Fibroblast of skin of back (primary cell): Measurements from ENCODE around the gene ZIC3. TPM values are rescaled to one million over a fixed set of nuclear protein-coding genes. Genes with fewer than 3 reads are reported as not detected.
"Not testable (repeated sequence)": the region's sequence is repeated elsewhere in the genome, so short reads cannot be mapped to it uniquely, and the experiment has no call there.

Source experiments
- DNase-seq: peaks from one replicate; pipeline ENCODE4 v3.0.0-alpha.2; 2013
- polyA plus RNA-seq, 2 experiments: library from polyadenylated mRNA; unstranded; fragments of 120-200 nt; gene quantifications; one replicate each; pipeline ENCODE4 v1.2.1, GENCODE V29; 2013; ENCODE audit not compliant: insufficient read length in 2 of 2

ZIC3 gene
- 1.5 TPM for polyA plus RNA-seq (2013, experiment 1 of 2; ENCODE audit: insufficient read length)
- polyA plus RNA-seq (2013, experiment 2 of 2; ENCODE audit: insufficient read length), result 1.3 TPM

- peak; percentile 80 for DNase-seq
Measured at GRCh38 chrX:137565921-137566745, at the start of gene ZIC3. ZIC3 (plus strand) TSS chrX:137566127; CDS start chrX:137566692, 565 bp downstream.

GRCh38 chrX:137519459-137519858 is 46.5 kb upstream of the ZIC3 start:
- DNase-seq, result no peak

DNA sequence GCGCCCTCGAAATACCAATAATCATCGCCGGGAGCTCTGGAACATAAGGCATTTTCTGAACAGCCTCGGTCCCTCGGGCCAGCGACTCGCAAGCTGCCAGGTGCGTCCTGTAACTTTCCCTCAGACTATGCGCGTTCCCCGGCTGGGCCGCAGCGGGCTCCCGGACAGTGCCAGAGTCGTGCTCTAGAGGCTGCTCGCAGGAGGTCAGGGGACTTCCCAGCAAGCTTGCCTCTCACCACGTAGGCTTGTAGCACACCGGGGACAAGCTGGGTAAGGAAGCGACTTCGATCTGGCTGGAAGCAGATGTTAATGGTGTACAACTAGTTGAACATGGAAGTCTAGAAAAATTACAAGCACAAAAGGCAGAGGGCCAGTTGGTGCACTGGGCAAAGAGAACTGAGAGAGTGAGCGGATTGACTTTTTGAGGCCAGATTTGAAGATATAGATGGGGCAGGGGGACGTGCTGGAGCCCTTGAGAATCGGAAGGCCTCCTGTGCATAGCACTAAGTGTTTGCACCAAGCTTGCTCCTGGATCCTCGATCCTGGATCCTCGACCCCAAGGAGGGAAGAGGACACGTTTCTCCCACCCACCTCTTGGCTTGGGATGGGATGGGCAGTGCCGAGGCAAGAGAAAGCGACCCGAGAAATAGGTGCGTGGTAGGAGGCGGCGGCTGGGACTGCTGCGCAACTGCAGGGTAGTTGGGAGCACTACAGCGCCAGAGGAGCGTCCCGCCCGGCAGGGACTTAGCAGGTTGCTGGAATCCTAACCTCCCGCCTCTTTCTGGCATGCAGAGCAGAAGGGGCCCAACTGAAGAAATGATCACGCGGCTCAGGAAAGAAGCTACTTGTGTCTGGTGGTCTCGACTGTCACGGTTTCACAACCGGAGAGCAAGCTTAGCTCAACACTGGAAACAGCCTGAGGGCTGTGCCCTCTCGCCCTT is 19.9 kb upstream of the ZIC3 start:
- DNase-seq, result no peak

DNA sequence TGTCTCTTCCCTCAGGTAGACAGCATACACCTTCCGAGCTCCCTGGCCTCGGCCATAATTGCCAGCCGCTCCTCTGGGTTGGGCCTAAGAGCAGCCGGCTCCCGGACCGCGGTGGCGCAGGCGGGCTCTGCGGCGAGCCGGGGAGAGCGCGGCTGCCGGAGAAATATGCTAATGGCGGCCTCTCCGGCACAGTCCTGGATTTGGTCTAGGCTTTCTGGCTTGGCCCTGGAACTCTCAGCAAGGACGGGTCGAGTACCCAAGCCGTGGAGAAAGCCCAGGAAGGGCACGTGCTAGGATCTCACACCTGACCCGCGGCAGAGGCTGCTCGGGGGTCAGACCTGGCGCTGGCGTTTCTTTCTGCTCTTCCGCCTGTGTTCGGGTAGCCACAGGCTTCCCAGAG is 18.6 kb upstream of the ZIC3 start:
- DNase-seq, result no peak

DNA sequence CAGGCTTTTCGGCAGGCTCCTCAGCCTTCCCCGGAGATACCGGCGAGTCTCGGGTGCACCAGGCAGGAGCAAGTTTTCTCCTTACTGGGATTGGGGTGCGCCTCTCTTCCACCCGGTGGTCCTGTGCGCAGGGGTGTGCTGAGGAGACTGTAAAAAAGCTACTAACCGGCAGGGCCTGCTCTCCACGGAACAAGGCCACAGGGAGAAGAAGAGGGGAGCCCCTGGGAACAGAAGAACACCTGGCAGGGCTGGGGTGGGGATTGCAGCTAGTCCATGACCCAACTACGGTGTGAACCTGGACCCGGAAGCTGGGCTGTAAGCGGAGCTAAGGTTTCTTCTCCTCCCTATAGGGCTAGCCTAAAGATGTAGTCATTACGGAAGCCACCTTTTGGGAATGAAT is 17.7 kb upstream of the ZIC3 start:
- DNase-seq, result no peak

GRCh38 chrX:137549073-137549472 is 16.9 kb upstream of the ZIC3 start:
- DNase-seq, result no peak

- no peak for DNase-seq
Measured at GRCh38 chrX:137549851-137550664, 15.9 kb upstream of the ZIC3 start.

DNA sequence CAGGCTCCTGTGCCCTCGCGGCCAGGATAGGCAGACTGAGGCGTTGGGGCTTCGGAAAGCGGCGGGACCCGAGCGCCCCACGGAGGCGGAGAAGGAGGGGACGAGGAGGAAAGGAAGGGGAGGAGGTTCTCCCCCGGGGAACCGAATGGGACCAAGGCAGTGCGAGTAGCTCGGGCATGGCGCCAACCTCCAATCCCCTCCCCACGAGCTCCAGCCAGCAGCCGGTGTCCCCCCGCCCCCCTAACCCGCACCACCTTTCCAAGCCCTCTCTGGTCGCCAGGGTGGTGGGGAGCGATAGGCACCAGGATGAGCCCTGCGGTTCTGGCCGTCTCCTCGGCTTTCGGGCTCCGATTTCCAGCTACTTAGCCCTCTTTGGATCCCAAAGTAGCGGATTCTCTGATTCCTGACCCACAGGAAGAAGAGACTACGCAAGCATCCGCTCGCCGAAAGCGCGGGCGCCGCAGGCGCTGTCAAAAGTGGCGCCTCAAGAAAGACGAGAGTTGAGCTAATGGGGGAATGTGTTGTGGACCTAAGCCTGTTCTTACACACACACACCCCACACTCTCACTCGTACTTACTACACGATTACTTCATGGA is 15.2 kb upstream of the ZIC3 start:
- DNase-seq, result no peak

DNA sequence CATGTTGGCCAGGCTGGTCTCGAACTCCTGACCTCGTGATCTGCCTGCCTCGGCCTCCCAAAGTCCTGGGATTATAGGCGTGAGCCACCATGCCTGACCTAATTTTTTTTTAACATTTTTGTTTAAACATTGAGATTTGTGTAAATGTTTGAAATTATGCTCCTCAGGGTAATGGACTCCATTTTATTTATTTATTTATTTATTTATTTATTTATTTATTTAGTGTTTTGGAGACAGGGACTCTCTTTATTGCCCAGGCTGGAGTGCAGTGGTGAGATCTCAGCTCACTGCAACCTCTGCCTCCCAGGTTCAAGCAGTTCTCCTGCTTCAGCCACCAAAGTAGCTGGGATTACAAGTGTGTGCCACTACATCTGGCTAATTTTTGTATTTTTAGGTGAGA is 13.8 kb upstream of the ZIC3 start:
- not testable (repeated sequence) for DNase-seq

- no peak for DNase-seq
Measured at GRCh38 chrX:137562096-137562495, 3.8 kb upstream of the ZIC3 start.

DNA sequence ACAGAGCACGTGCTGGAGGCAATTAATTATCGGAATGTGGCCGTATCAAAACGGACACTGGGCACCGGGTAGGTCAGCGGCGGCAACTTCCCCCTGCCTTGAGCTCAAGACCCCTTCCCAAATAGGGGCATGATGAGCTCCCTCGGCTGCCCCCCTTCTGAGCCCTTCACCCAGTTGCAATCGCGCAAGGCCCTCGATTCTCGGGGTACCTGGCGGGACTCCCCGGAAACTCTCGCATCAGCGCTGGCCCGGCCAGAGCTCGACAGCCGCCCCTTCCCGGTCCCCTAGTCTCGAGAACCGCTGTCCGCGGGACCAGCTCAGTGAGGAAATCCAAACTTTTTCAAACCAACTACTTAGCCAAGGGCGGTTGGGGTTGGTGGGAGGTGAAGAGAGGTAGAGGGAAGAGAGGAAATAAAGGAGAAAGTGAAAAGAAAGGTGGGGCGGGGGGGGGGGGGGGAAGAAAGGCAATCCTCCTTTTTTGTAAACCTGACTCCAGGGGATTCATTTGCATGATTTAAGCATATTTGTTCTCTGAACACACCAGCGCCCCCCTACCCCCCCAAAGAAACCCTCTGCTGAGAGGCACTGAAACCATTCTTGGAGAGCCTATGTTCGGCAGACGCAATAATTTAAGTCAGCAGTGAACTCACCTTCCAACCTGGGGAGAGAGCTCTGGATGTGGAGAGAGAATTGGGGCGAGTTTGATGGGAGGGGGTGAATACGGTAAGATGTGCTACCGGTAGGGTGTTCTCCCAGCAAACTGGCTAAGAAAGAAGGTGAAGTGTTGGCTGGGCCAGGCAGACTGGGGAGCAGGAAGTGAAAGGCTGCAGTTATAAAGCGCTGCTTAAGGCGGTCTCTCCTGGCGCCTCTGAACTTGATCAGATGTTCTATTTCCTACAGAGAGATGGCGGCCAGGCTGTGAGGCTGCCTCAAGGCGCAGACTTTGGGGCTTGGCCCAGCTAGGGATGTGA is 2.0 kb upstream of the ZIC3 start:
- no peak for DNase-seq

DNA sequence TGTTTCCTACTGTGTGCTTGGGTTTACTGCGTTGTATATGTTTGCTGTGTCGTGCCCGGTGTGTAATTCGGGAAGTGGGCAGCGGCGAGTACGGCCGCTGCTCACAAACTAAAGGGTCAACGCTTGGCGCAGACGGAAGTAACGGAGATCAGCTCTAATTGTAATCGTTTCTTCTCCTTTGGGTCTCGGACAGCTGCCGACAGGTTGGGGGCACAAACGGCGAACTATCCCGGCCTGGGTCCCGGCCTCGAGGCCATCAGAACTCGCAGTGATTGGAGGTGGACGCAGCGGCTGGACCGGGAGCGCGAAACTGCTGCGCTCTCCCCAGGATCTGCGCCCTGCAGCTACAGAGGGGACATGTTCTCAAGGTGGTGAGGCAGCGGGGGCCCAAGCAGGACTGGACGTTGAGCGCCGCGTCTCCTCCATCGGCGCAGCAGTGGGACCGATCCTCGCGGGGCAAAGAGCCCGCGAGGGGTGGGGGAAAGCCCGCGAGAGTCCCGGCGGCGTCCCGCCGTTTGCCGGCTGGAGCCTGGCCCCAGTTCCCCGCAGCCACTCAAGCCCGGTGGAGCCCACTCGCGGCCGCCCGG is 516 bp upstream of the ZIC3 start:
- DNase-seq, result no peak

GRCh38 chrX:137566746-137567679 is 1.1 kb downstream of the ZIC3 start:
- no peak for DNase-seq

DNA sequence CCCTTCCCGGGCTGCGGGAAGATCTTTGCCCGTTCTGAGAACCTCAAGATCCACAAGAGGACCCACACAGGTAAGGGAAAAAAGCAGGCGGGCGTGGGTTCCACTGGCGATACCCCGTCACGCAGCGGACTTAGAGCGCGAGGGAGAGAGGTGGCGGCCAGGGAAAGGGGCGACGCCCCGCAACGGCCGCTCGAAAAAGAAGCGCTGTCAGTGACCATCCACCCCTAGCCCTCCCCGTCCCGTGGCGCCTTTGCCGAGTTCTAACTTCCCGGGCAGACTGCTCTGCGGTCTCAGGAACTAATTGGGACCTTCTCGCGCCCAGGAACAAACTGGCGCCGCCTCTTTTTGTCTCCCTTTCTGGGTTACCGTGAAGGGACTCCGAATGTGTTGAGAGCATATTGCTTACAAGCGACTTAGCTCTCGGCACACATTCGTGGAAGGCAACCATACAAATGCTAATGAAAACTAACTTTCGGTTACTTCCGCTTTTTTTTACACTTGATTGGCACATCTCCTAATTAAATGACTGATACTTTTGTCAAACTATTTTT is 1.8 kb downstream of the ZIC3 start:
- DNase-seq, result no peak

DNA sequence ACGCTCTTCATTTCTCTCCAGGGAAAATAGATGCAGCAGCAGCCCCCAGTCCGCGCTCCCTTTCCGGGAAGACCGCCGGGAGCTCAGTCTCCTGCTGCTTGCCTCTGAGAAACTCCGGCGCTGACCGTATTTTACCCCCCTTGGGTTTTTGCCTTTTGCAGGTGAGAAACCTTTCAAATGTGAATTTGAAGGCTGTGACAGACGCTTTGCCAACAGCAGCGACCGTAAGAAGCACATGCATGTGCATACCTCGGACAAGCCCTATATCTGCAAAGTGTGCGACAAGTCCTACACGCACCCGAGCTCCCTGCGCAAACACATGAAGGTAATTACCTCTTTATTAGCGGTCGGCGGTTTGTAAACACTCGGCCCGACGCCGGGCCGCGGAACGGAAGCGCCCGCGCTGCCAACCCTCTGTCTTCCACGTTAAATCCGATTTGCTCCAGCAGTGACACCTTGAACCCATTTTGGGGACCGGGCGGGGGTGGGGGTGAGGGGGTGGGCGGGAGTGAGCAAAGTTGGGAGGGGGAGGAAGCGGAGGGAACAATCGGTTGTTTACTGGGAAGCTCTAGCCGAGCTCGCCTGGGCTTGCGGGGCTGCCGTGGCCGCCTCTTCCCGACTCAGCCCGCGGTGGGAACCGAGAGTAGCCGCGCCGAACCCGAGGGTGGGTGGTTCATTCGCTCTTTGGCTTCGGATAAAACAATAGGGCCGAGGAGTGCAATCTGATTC is 3.0 kb downstream of the ZIC3 start:
- no peak for DNase-seq

DNA sequence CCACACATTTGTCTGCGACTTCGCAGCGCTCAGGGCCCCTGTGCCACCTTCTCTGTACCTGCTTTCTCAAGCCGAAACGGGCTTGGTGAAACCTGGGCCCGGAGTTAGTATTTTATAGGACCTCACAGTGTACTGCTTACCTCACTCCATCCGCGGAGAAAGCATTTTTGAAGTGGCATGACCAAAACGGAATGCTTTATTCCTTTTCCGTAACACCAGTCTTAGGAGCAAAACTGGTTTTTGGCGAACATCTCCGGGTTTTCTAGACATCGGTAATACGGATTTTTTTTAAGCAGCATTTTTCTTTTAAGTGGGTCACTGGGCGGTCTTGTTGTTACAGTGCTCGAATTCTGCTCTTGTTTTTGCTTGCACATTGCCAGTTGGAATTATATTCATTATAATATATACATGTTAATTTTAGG is 3.6 kb downstream of the ZIC3 start:
- DNase-seq, result no peak

- no peak for DNase-seq
Measured at GRCh38 chrX:137573324-137574101, 7.6 kb downstream of the ZIC3 start.
